GM12878 (cell line): ENCODE results near the gene DPM1.

Experiments used
- GATAD2B ChIP-seq: fragments of 450-650 bp; conservative IDR thresholded peaks from 2 replicates; pipeline ENCODE4 v1.6.1; 2017; ENCODE audit warnings: low read depth, mild to moderate bottlenecking, moderate library complexity
- RAD21 ChIP-seq: IDR thresholded peaks from 2 replicates; pipeline ENCODE4 v1.6.1; 2011; ENCODE audit warnings: mild to moderate bottlenecking, low read depth, low read length, moderate library complexity; ENCODE audit not compliant: insufficient read depth
- STAT3 ChIP-seq: IDR thresholded peaks from 2 replicates; pipeline ENCODE4 v1.6.1; 2011; ENCODE audit warnings: low read depth, low read length, improper control_type of control experiment

GRCh38 chr20:50886184-50886790 lies 72.0 kb downstream of the DPM1 start:
- TF ChIP-seq STAT3 (no peak), GATAD2B (no peak), RAD21 (no peak)
